Midbrain (tissue), 1 donor: ENCODE measurements around the gene GPC6.

Experiments
- DNase-seq: peaks from one replicate; lab custom pipeline; 2025; lab: John Stamatoyannopoulos, UW

GPC6 gene

GRCh38 chr13:93736909-93737308 is 510.3 kb downstream of the GPC6 start:
- DNase-seq = no peak

GRCh38 chr13:93740334-93740733 is 513.7 kb downstream of the GPC6 start:
- no peak for DNase-seq

- no peak for DNase-seq
Measured at GRCh38 chr13:93744033-93744432, 517.4 kb downstream of the GPC6 start.

GRCh38 chr13:93744886-93745285 is 518.3 kb downstream of the GPC6 start:
- DNase-seq = no peak

GRCh38 chr13:93745884-93746283 is 519.3 kb downstream of the GPC6 start:
- no peak for DNase-seq

- DNase-seq = no peak
Measured at GRCh38 chr13:93746589-93746988, 520.0 kb downstream of the GPC6 start.

- DNase-seq = no peak
Measured at GRCh38 chr13:93750676-93751075, 524.1 kb downstream of the GPC6 start.

- no peak for DNase-seq
Measured at GRCh38 chr13:93751117-93751516, 524.5 kb downstream of the GPC6 start.

- DNase-seq = no peak
Measured at GRCh38 chr13:93752541-93752940, 525.9 kb downstream of the GPC6 start.

GRCh38 chr13:93753639-93754038 is 527.0 kb downstream of the GPC6 start:
- DNase-seq = no peak

GRCh38 chr13:93755341-93755740 is 528.7 kb downstream of the GPC6 start:
- DNase-seq = no peak

- no peak for DNase-seq
Measured at GRCh38 chr13:93758575-93758974, 532.0 kb downstream of the GPC6 start.

GRCh38 chr13:93762708-93763426 is 536.3 kb downstream of the GPC6 start:
- DNase-seq = no peak

- DNase-seq = no peak
Measured at GRCh38 chr13:93765062-93765461, 538.5 kb downstream of the GPC6 start.

- DNase-seq = no peak
Measured at GRCh38 chr13:93765811-93766210, 539.2 kb downstream of the GPC6 start.

GRCh38 chr13:93766719-93767118 is 540.1 kb downstream of the GPC6 start:
- no peak for DNase-seq

- no peak for DNase-seq
Measured at GRCh38 chr13:93767180-93767916, 540.7 kb downstream of the GPC6 start.

- no peak for DNase-seq
Measured at GRCh38 chr13:93767917-93768409, 541.4 kb downstream of the GPC6 start.

GRCh38 chr13:93769101-93769500 is 542.5 kb downstream of the GPC6 start:
- DNase-seq = no peak

GRCh38 chr13:93769607-93770006 is 543.0 kb downstream of the GPC6 start:
- no peak for DNase-seq

GRCh38 chr13:93771227-93771626 is 544.6 kb downstream of the GPC6 start:
- no peak for DNase-seq

GRCh38 chr13:93771782-93772181 is 545.2 kb downstream of the GPC6 start:
- no peak for DNase-seq

- no peak for DNase-seq
Measured at GRCh38 chr13:93774506-93774905, 547.9 kb downstream of the GPC6 start.
